ENCODE results near the gene SRSF10. TPM values are rescaled to one million over a fixed set of nuclear protein-coding genes. Genes with fewer than 3 reads are reported as not detected.

Gene SRSF10
- total and polyA plus RNA-seq, 4 donors, result 55.1 to 251 (median 78.4) TPM

DNA sequence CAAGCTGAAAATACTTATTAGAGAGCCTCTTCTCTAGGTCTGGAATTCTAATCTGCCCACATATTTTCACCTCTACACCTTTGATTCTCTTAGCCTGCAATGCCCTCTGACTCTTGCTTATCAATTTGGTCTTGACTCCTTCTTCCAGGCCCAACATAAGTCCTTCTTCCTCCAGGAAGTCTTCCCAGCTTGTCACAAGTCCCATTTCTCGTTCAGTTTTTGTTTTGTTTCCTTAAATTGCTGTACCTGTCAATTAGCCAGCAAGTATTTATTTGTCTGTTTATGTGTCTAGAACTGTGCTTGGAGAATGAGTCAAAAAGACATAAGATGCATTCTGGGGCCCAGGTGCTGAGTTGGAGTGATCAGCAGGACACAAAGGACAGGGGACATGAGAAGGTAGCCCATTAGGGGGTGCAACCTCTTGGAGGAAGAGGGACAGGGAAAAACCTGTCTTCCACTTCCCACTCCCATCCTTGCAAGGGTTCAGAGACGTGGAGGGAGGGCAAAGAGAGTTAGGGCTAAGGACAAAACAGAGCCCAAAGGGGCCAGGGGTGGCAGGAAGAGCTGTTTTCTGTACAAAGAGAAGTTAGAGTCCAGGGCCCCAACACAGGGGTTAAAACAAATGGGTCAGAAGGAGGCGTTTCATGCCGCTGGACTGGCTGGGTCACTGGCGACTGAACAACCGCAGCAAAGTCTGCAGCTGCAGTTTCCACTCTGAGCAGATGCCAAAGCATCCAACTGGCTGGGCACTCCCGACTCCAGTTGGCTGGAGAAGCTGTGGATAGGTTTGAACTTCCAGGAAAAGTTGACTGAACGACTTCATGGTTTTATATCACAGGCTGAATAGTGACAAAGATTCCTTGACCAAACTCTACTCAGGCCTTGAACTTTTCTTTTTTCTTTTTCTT, 56.3 kb downstream of the SRSF10 start:
- 48 to 71% methylated on average over 8 of the region's 8 CpGs for WGBS, 2 donors
- H3K4me1 ChIP-seq (ENCODE audit: control insufficient read depth in 5 of 5, insufficient read depth in 5 of 5, low read length in 5 of 5), result peaks cover 0 to 6% (median 0%) of the 10 kb centered on the region in 5 donors
- no peak overlapping the region for H3K27ac ChIP-seq (ENCODE audit: low read depth in 1 of 2, low read length in 1 of 2)
- no peak for ATAC-seq (ENCODE audit: insufficient read depth, low FRiP score)
- DNase-seq, result no peak
- TF ChIP-seq, protein P1, sequence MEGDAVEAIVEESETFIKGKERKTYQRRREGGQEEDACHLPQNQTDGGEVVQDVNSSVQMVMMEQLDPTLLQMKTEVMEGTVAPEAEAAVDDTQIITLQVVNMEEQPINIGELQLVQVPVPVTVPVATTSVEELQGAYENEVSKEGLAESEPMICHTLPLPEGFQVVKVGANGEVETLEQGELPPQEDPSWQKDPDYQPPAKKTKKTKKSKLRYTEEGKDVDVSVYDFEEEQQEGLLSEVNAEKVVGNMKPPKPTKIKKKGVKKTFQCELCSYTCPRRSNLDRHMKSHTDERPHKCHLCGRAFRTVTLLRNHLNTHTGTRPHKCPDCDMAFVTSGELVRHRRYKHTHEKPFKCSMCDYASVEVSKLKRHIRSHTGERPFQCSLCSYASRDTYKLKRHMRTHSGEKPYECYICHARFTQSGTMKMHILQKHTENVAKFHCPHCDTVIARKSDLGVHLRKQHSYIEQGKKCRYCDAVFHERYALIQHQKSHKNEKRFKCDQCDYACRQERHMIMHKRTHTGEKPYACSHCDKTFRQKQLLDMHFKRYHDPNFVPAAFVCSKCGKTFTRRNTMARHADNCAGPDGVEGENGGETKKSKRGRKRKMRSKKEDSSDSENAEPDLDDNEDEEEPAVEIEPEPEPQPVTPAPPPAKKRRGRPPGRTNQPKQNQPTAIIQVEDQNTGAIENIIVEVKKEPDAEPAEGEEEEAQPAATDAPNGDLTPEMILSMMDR (IDR thresholded peaks at IDR 0.05; ENCODE audit: control extremely low read depth, extremely low read depth), result no peak
- H3K9me3 ChIP-seq (ENCODE audit: control insufficient read depth in 4 of 4, insufficient read depth in 3 of 4, low read length in 3 of 4), result no peaks in the 10 kb centered on the region
- no peaks in the 10 kb centered on the region for H3K27me3 ChIP-seq (ENCODE audit: control insufficient read depth in 3 of 3, insufficient read depth in 3 of 3, low read length in 2 of 3)
- H3K4me3 ChIP-seq, result no peak overlapping the region
- no peaks in the 10 kb centered on the region for H3K36me3 ChIP-seq (ENCODE audit: control insufficient read depth in 4 of 4, insufficient read depth in 4 of 4, low read length in 4 of 4)
- no peak overlapping the region for H3K9ac ChIP-seq (ENCODE audit: insufficient read depth in 1 of 2, low read length in 2 of 2)

DNA sequence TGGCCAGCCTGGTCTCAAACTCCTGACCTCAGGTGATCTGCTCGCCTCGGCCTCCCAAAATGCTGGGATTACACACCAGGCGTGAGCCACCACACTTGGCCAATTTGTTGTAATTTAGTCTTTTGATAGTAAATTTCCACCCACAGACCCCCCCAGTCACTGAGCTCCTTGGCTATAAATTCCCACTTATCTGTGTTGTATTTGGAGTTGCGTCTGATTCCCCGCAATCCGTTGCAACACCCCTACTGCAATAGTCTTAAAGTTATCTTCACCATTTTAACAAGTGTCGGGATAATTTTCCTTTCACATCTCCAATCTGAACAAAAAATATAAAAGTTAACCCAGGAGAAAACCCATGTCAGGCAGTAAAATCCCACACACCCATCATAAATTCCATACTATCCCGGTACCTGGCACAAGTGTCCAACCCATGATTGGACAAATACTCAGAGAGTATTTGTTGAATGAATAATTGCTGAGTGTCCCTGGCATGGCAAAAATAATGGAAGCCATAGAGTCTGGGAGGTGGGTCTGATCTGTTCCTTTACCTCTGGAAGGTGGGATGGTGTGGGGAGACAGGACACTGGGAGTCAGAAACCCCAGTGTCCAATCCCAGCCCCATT, 57.7 kb downstream of the SRSF10 start:
- DNase-seq (no peak), ATAC-seq (ENCODE audit: insufficient read depth, low FRiP score) (no peak)
- Histone ChIP-seq H3K27ac (ENCODE audit: low read depth in 1 of 2, low read length in 1 of 2) (no peak overlapping the region), H3K27me3 (ENCODE audit: control insufficient read depth in 3 of 3, insufficient read depth in 3 of 3, low read length in 2 of 3) (no peaks in the 10 kb centered on the region), H3K4me1 (ENCODE audit: control insufficient read depth in 5 of 5, insufficient read depth in 5 of 5, low read length in 5 of 5) (peaks cover 0 to 6% (median 0%) of the 10 kb centered on the region in 5 donors), H3K9me3 (ENCODE audit: control insufficient read depth in 4 of 4, insufficient read depth in 3 of 4, low read length in 3 of 4) (no peaks in the 10 kb centered on the region), H3K4me3 (no peak overlapping the region), H3K9ac (ENCODE audit: insufficient read depth in 1 of 2, low read length in 2 of 2) (no peak overlapping the region), H3K36me3 (ENCODE audit: control insufficient read depth in 4 of 4, insufficient read depth in 4 of 4, low read length in 4 of 4) (no peaks in the 10 kb centered on the region)
- TF ChIP-seq, protein P1 (IDR thresholded peaks at IDR 0.05; ENCODE audit: control extremely low read depth, extremely low read depth), result no peak
- WGBS, 2 donors, result 92 to 94% methylated on average over 8 of the region's 8 CpGs

DNA sequence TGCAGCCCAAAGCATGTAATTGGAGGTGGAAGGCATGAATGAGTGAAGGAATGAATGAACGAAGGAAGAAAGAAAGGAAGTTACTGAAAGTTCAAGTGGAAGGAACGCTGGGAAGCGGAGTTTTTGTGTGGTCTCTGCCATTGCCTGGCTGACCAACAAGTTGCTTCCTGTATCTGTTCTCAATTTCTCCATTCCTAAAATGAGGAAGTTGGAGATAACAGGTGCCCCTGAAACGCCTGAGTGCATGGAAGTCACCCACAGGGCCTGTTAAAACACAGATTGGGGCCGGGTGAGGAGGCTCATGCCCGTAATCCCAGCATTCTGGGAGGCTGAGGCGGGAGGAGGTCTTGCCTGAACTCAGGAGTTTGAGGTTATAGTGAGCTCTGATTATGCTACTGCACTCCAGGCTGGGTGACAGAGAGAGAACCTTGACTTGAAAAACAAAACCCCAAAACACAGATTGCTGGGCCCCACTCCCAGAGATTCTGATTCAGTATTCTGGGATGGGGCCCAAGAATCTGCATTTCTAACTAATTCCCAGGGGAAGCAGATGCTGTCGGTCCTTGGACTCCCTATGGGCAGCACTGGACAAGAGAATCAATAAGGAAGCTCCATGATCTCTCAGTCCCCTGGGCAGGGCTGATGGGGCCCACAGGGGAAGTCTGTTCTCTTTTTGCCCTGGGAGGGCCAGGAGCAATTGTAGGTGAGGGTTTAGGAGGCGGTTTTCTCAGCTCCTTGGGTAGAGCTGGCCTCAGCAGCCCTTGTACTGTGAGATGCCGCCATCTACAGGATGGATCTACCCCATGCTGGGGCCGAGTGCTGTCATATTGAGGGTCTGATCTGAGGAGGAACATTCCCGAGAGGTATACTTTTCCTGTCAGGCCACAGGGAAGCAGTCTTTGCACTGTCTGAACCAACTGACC, 63.7 kb downstream of the SRSF10 start:
- DNase-seq (peak; percentile 63 to 72 (median 68)), ATAC-seq (ENCODE audit: insufficient read depth, low FRiP score) (peak; percentile 83)
- TF ChIP-seq, protein P1 (IDR thresholded peaks at IDR 0.05; ENCODE audit: control extremely low read depth, extremely low read depth), result peak; percentile 53
- H3K36me3 ChIP-seq (ENCODE audit: control insufficient read depth in 4 of 4, insufficient read depth in 4 of 4, low read length in 4 of 4), result no peaks in the 10 kb centered on the region
- H3K9ac ChIP-seq (ENCODE audit: insufficient read depth in 1 of 2, low read length in 2 of 2), result no peak overlapping the region
- no peaks in the 10 kb centered on the region for H3K27me3 ChIP-seq (ENCODE audit: control insufficient read depth in 3 of 3, insufficient read depth in 3 of 3, low read length in 2 of 3)
- WGBS, 2 donors, result 29 to 38% methylated on average over 12 of the region's 12 CpGs
- no peaks in the 10 kb centered on the region for H3K9me3 ChIP-seq (ENCODE audit: control insufficient read depth in 4 of 4, insufficient read depth in 3 of 4, low read length in 3 of 4)
- peaks cover 0 to 6% (median 0%) of the 10 kb centered on the region in 5 donors for H3K4me1 ChIP-seq (ENCODE audit: control insufficient read depth in 5 of 5, insufficient read depth in 5 of 5, low read length in 5 of 5)
- no peak overlapping the region for H3K27ac ChIP-seq (ENCODE audit: low read depth in 1 of 2, low read length in 1 of 2)
- H3K4me3 ChIP-seq, result no peak overlapping the region
